Ascending aorta (tissue), 2 donors: ENCODE data around the gene CHRD. TPM values are rescaled to one million over a fixed set of nuclear protein-coding genes. Genes with fewer than 3 reads are reported as not detected.

ENCODE experiments used
- DNase-seq, 2 donors: peaks; one replicate each; pipeline ENCODE4 v3.0.0-alpha.2; 2019; ENCODE audit warnings: low spot score in 2 of 2
- H3K27ac ChIP-seq, 2 donors: fragments of 200-600 bp; sonication (generic); one replicate each; pipeline ENCODE4 v1.5.1; 2016 to 2017; ENCODE audit warnings: mild to moderate bottlenecking in 1 of 2
- H3K27me3 ChIP-seq: fragments of 200-600 bp; sonication (generic); one replicate; pipeline ENCODE4 v1.5.1; 2017
- H3K36me3 ChIP-seq, 2 donors: fragments of 200-600 bp; sonication (generic); one replicate each; pipeline ENCODE4 v1.5.1; 2016
- H3K4me1 ChIP-seq, 2 donors: fragments of 200-600 bp; sonication (generic); one replicate each; pipeline ENCODE4 v1.5.1; 2016 to 2017; ENCODE audit warnings: mild to moderate bottlenecking in 1 of 2
- H3K4me3 ChIP-seq, 2 donors: fragments of 200-600 bp; sonication (generic); one replicate each; pipeline ENCODE4 v1.5.1; 2016 to 2017; ENCODE audit warnings: mild to moderate bottlenecking in 1 of 2
- H3K9me3 ChIP-seq, 2 donors: fragments of 200-600 bp; sonication (generic); one replicate each; pipeline ENCODE4 v1.5.1; 2016
- CTCF ChIP-seq, 3 experiments: fragments of 200-600 bp in 2 of 3; fragments of 450-650 bp in 1 of 3; sonication (generic) in 2 of 3; IDR thresholded peaks; one replicate each; pipeline ENCODE4 v1.5.1; 2016 to 2019; ENCODE audit warnings: antibody characterized with exemption in 3 of 3, mild to moderate bottlenecking in 1 of 3, moderate library complexity in 1 of 3
- intact Hi-C: fragments of 100-400 bp; cut with DNase I; formaldehyde crosslinking; loops from one replicate; pipeline ENCODE4 v1.15.1; 2023
- total RNA-seq: library from RNA; depleted of rRNA; stranded (reverse); fragments of >200 nt; gene quantifications from one replicate; pipeline ENCODE4 v1.1.0, GENCODE V29; 2016

CHRD gene
- total RNA-seq, 1 donor from 2014 or later, result 172 TPM

- Histone ChIP-seq H3K4me1 (peaks cover 0 to 2% of the 10 kb centered on the region in 2 donors), H3K9me3 (no peaks in the 10 kb centered on the region), H3K36me3 (peaks cover 35 to 44% of the 10 kb centered on the region in 2 donors), H3K27me3 (no peaks in the 10 kb centered on the region), H3K4me3 (no peak overlapping the region), H3K27ac (peak overlapping the region in 1 of 2 donors; percentile 0)
- intact Hi-C loops, result no loop called here
- TF ChIP-seq CTCF (IDR thresholded peaks at IDR 0.05), result no peak
- no peak for DNase-seq
Measured at GRCh38 chr3:184344579-184345316, 35.1 kb upstream of the CHRD start.

DNA sequence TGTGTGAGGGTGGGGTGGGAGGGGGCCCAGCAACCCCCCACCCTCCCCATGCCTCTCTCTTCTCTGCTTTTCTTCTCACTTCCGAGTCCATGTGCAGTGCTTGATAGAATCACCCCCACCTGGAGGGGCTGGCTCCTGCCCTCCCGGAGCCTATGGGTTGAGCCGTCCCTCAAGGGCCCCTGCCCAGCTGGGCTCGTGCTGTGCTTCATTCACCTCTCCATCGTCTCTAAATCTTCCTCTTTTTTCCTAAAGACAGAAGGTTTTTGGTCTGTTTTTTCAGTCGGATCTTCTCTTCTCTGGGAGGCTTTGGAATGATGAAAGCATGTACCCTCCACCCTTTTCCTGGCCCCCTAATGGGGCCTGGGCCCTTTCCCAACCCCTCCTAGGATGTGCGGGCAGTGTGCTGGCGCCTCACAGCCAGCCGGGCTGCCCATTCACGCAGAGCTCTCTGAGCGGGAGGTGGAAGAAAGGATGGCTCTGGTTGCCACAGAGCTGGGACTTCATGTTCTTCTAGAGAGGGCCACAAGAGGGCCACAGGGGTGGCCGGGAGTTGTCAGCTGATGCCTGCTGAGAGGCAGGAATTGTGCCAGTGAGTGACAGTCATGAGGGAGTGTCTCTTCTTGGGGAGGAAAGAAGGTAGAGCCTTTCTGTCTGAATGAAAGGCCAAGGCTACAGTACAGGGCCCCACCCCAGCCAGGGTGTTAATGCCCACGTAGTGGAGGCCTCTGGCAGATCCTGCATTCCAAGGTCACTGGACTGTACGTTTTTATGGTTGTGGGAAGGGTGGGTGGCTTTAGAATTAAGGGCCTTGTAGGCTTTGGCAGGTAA lies 34.3 kb upstream of the CHRD start:
- Histone ChIP-seq H3K4me1 (no peaks in the 10 kb centered on the region), H3K27me3 (no peaks in the 10 kb centered on the region), H3K9me3 (no peaks in the 10 kb centered on the region), H3K36me3 (peaks cover 35 to 44% of the 10 kb centered on the region in 2 donors), H3K27ac (peak overlapping the region in 1 of 2 donors; percentile 0), H3K4me3 (no peak overlapping the region)
- intact Hi-C loops, result no loop called here
- no peak for DNase-seq
- TF ChIP-seq CTCF (IDR thresholded peaks at IDR 0.05), result peak in 2 of 3 experiments; percentile 20 to 23

- DNase-seq, result no peak
- H3K4me1 ChIP-seq, result no peaks in the 10 kb centered on the region
- H3K4me3 ChIP-seq, result no peak overlapping the region
- H3K9me3 ChIP-seq, result no peaks in the 10 kb centered on the region
- peaks cover 34 to 39% of the 10 kb centered on the region in 2 donors for H3K36me3 ChIP-seq
- no peak overlapping the region for H3K27ac ChIP-seq
- TF ChIP-seq CTCF (IDR thresholded peaks at IDR 0.05), result no peak
- intact Hi-C loops, result no loop called here
- H3K27me3 ChIP-seq, result no peaks in the 10 kb centered on the region
Measured at GRCh38 chr3:184346480-184347190, 33.2 kb upstream of the CHRD start.

- intact Hi-C loops, result no loop called here
- Histone ChIP-seq H3K36me3 (peaks cover 26 to 31% of the 10 kb centered on the region in 2 donors), H3K27ac (no peak overlapping the region), H3K27me3 (no peaks in the 10 kb centered on the region), H3K4me3 (no peak overlapping the region), H3K9me3 (no peaks in the 10 kb centered on the region), H3K4me1 (no peaks in the 10 kb centered on the region)
- DNase-seq, result no peak
- TF ChIP-seq CTCF (IDR thresholded peaks at IDR 0.05), result no peak
Measured at GRCh38 chr3:184347321-184348056, 32.4 kb upstream of the CHRD start.

DNA sequence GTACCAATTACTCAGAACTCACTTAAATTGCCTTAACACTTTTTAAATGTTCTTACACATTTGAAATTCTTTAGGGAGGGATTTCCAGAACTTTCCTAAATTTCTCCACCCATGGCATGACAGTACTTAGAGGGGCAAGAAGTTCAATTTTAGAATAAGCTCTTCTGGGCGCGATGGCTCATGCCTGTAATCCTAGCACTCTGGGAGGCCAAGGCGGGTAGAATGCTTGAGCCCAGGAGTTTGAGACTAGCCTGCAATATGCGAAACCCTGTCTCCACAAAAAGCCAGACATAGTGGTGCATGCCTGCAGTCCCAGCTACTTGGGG lies 31.8 kb upstream of the CHRD start:
- DNase-seq, result no peak
- Histone ChIP-seq H3K27me3 (no peaks in the 10 kb centered on the region), H3K27ac (no peak overlapping the region), H3K36me3 (peaks cover 20 to 26% of the 10 kb centered on the region in 2 donors), H3K4me3 (no peak overlapping the region), H3K4me1 (no peaks in the 10 kb centered on the region), H3K9me3 (no peaks in the 10 kb centered on the region)
- no peak for TF ChIP-seq CTCF (IDR thresholded peaks at IDR 0.05)
- intact Hi-C loops, result no loop called here
